WI38 (cell line): ENCODE measurements around the gene PFKL.

Experiments
- H3K4me3 ChIP-seq: 2 replicates; pipeline ENCODE4 v1.5.1; 2011; ENCODE audit warnings: low read depth, mild to moderate bottlenecking, control low read depth, low read length
- CTCF ChIP-seq: IDR thresholded peaks from 2 replicates; pipeline ENCODE4 v1.5.1; 2012; ENCODE audit warnings: low read depth, mild to moderate bottlenecking, control low read depth, low read length

PFKL gene

GRCh38 chr21:44368711-44369446 is 69.0 kb downstream of the PFKL start:
- TF ChIP-seq CTCF: no peak
- no peak overlapping the region for H3K4me3 ChIP-seq

- H3K4me3 ChIP-seq: no peak overlapping the region
- no peak for TF ChIP-seq CTCF
Observed at GRCh38 chr21:44370027-44370735, 70.3 kb downstream of the PFKL start.

- no peak for TF ChIP-seq CTCF
- no peak overlapping the region for H3K4me3 ChIP-seq
Observed at GRCh38 chr21:44370786-44371410, 71.0 kb downstream of the PFKL start.

- TF ChIP-seq CTCF: no peak
- H3K4me3 ChIP-seq: no peak overlapping the region
Observed at GRCh38 chr21:44371596-44371995, 71.7 kb downstream of the PFKL start.

- TF ChIP-seq CTCF: no peak
- no peak overlapping the region for H3K4me3 ChIP-seq
Observed at GRCh38 chr21:44372616-44373015, 72.8 kb downstream of the PFKL start.

GRCh38 chr21:44374601-44375280 is 74.9 kb downstream of the PFKL start:
- TF ChIP-seq CTCF: no peak
- no peak overlapping the region for H3K4me3 ChIP-seq
